Measurements from ENCODE around the gene NKX2-2. TPM values are rescaled to one million over a fixed set of nuclear protein-coding genes. Genes with fewer than 3 reads are reported as not detected.

NKX2-2 gene
- total RNA-seq, 1 donor from 2014 or later, result not detected

DNA sequence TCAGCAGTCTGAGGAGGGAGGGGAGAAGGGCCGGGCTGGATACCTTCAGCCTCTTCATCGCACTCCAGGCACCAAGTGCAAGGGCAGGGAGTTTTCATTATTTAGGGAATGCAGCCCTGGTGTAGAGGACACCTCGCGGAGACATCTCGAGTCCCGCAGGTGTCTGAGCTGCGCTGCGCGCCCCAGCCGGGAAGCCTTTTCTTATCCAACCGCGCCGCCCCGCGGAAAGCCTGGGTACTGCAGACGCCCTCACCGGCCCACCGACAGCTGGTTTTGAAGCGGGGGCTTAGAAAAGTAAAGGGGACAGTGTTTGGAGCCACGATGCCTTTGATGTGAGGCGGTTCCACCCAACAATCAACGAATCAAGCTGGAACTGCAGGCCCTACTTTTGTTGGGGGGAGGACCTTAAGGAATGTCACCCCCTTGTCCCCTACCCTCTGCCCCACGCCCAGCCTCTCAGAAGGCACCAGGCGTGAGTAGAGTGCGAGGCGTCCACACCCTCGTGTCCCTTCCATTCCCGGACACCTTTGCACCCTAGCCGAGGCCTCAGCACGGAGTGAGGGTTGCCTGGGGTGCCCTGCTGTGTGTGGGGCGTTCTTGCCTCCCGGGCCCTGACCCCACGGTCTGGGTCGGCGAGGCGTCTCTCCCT is 8.6 kb downstream of the NKX2-2 start:
- Mint-ChIP-seq H3K9me3 (ENCODE audit: low read depth) (no peaks in the 10 kb centered on the region), H3K36me3 (ENCODE audit: low read depth) (peaks cover 2% of the 10 kb centered on the region), H3K27ac (ENCODE audit: unreplicated experiment) (no peak overlapping the region), H3K4me1 (ENCODE audit: low read depth) (peaks cover 21% of the 10 kb centered on the region), H3K27me3 (ENCODE audit: low read depth) (peaks cover 79% of the 10 kb centered on the region), H3K4me3 (ENCODE audit: unreplicated experiment) (no peak overlapping the region)
- no peak for DNase-seq (ENCODE audit: low spot score)
- TF ChIP-seq, protein P1, sequence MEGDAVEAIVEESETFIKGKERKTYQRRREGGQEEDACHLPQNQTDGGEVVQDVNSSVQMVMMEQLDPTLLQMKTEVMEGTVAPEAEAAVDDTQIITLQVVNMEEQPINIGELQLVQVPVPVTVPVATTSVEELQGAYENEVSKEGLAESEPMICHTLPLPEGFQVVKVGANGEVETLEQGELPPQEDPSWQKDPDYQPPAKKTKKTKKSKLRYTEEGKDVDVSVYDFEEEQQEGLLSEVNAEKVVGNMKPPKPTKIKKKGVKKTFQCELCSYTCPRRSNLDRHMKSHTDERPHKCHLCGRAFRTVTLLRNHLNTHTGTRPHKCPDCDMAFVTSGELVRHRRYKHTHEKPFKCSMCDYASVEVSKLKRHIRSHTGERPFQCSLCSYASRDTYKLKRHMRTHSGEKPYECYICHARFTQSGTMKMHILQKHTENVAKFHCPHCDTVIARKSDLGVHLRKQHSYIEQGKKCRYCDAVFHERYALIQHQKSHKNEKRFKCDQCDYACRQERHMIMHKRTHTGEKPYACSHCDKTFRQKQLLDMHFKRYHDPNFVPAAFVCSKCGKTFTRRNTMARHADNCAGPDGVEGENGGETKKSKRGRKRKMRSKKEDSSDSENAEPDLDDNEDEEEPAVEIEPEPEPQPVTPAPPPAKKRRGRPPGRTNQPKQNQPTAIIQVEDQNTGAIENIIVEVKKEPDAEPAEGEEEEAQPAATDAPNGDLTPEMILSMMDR (IDR thresholded peaks at IDR 0.05), result peak; percentile 99

DNA sequence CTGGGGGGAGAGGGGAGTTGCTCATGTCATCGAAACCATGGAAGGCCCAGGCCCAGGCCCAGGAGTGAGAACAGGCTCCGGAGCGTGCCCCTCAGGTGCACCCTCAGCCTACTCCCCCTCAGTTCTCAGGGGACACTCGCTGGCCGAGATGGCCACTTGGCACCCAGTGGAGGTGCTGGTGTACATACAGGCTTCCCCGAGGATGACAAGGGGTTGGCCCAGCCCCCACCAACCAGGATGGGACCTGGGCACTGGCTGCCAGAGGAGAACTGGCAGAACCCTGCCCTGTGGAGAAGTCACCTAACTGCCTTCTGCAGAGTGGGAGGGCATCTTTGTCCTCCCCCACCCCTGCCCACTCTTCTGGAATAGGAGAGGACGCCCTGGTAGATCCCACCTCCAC is 9.5 kb downstream of the NKX2-2 start:
- DNase-seq (ENCODE audit: low spot score), result no peak
- TF ChIP-seq, protein P1 (IDR thresholded peaks at IDR 0.05), result no peak
- H3K4me1 Mint-ChIP-seq (ENCODE audit: low read depth), result peaks cover 11% of the 10 kb centered on the region
- peaks cover 2% of the 10 kb centered on the region for H3K36me3 Mint-ChIP-seq (ENCODE audit: low read depth)
- no peak overlapping the region for H3K4me3 Mint-ChIP-seq (ENCODE audit: unreplicated experiment)
- H3K27ac Mint-ChIP-seq (ENCODE audit: unreplicated experiment), result no peak overlapping the region
- H3K9me3 Mint-ChIP-seq (ENCODE audit: low read depth), result no peaks in the 10 kb centered on the region
- H3K27me3 Mint-ChIP-seq (ENCODE audit: low read depth), result peaks cover 77% of the 10 kb centered on the region

DNA sequence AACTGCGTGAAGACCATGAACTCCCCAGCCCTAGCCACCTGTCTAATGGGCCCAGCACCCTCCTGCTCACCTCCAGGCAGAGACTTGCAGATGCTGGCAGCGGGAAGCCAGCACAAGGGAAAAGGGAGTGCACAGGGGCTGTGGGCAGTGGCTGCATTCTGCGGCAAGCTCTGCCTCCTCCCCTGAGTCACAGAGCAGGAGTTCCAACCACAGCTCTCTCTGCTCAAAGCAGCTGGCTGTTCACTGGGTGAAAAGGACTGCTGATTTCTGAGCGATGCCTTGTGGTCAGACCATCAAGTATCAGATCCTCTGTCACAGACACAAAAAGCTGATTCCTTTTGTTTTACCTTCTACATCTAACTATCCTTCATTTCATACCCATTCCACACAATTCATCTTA is 10.5 kb downstream of the NKX2-2 start:
- no peak overlapping the region for H3K27ac Mint-ChIP-seq (ENCODE audit: unreplicated experiment)
- no peak for DNase-seq (ENCODE audit: low spot score)
- TF ChIP-seq, protein P1 (IDR thresholded peaks at IDR 0.05), result no peak

DNA sequence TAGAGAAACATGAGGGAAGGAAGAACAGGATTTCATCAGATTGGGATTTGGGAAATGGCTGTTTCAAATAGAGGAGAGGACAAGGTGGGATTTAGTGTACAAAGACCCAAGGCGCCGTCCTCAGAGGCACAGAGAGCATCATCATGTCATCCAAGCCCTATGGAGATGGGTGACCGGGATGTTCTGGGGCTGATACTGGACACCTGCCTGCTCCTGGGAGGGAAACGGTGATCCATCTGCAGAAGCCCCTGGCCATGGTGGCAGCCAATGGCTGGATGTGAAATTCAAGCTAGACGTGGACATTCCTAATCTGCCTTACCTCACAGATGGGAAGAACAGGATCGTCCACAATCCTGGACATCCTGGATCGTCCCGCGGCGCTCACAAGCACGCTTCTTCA is 12.7 kb downstream of the NKX2-2 start:
- TF ChIP-seq, protein P1 (IDR thresholded peaks at IDR 0.05), result no peak
- H3K27me3 Mint-ChIP-seq (ENCODE audit: low read depth), result peaks cover 65% of the 10 kb centered on the region
- H3K27ac Mint-ChIP-seq (ENCODE audit: unreplicated experiment), result no peak overlapping the region
- H3K4me1 Mint-ChIP-seq (ENCODE audit: low read depth), result peaks cover 5% of the 10 kb centered on the region
- H3K4me3 Mint-ChIP-seq (ENCODE audit: unreplicated experiment), result no peak overlapping the region
- H3K36me3 Mint-ChIP-seq (ENCODE audit: low read depth), result no peaks in the 10 kb centered on the region
- no peaks in the 10 kb centered on the region for H3K9me3 Mint-ChIP-seq (ENCODE audit: low read depth)
- DNase-seq (ENCODE audit: low spot score), result no peak

More for the DNA sequence above, 10.5 kb downstream of the NKX2-2 start:
- Mint-ChIP-seq H3K9me3 (ENCODE audit: low read depth) (no peaks in the 10 kb centered on the region), H3K4me1 (ENCODE audit: low read depth) (peaks cover 10% of the 10 kb centered on the region), H3K4me3 (ENCODE audit: unreplicated experiment) (no peak overlapping the region), H3K36me3 (ENCODE audit: low read depth) (peaks cover 2% of the 10 kb centered on the region), H3K27me3 (ENCODE audit: low read depth) (peaks cover 77% of the 10 kb centered on the region)

DNA sequence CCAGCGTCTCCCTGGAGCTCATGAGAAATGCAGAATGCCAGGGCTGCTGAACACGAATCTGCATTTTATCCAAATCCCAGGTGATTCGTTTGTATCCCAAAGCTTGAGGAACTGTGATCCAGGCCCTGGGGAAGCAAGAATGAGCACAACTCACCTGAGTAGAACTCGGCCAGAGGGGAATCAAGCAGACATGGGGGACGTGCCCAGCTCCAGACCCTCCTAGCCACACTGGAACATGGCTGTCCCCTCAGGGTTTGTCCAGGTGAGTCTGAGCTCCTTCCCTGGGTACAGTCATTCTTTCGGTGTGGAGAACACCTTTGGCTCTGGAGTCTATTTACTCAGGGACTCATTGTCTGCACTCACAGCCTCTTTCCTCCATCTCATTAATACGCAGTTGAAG is 13.3 kb downstream of the NKX2-2 start:
- H3K27me3 Mint-ChIP-seq (ENCODE audit: low read depth), result peaks cover 67% of the 10 kb centered on the region

More for the DNA sequence above, 13.3 kb downstream of the NKX2-2 start:
- TF ChIP-seq, protein P1 (IDR thresholded peaks at IDR 0.05), result no peak
- H3K36me3 Mint-ChIP-seq (ENCODE audit: low read depth), result no peaks in the 10 kb centered on the region
- no peak for DNase-seq (ENCODE audit: low spot score)
- no peak overlapping the region for H3K27ac Mint-ChIP-seq (ENCODE audit: unreplicated experiment)
- H3K4me3 Mint-ChIP-seq (ENCODE audit: unreplicated experiment), result no peak overlapping the region
- H3K9me3 Mint-ChIP-seq (ENCODE audit: low read depth), result no peaks in the 10 kb centered on the region
- H3K4me1 Mint-ChIP-seq (ENCODE audit: low read depth), result peaks cover 5% of the 10 kb centered on the region
